Ishikawa (cell line): ENCODE measurements around the gene GFRA1.

Experiments
- CEBPB ChIP-seq: IDR thresholded peaks from 2 replicates; pipeline ENCODE4 v1.6.1; 2012
- CREB1 ChIP-seq: IDR thresholded peaks from 2 replicates; pipeline ENCODE4 v1.6.1; 2012; ENCODE audit warnings: low read depth
- EGR1 ChIP-seq: IDR thresholded peaks from 2 replicates; pipeline ENCODE4 v1.6.1; 2012
- EP300 ChIP-seq: IDR thresholded peaks from 2 replicates; pipeline ENCODE4 v1.6.1; 2012; ENCODE audit warnings: borderline replicate concordance
- FOXM1 ChIP-seq: IDR thresholded peaks from 2 replicates; pipeline ENCODE4 v1.6.1; 2012; ENCODE audit warnings: low read depth, borderline replicate concordance
- NFIC ChIP-seq: IDR thresholded peaks from 2 replicates; pipeline ENCODE4 v1.6.1; 2012
- RAD21 ChIP-seq: IDR thresholded peaks from 2 replicates; pipeline ENCODE4 v1.6.1; 2012; ENCODE audit warnings: low read depth
- TAF1 ChIP-seq: IDR thresholded peaks from 2 replicates; pipeline ENCODE4 v1.6.1; 2012; ENCODE audit warnings: low read depth, mild to moderate bottlenecking
- TCF12 ChIP-seq: IDR thresholded peaks from 2 replicates; pipeline ENCODE4 v1.6.1; 2012; ENCODE audit warnings: low read depth
- TEAD4 ChIP-seq: IDR thresholded peaks from 2 replicates; pipeline ENCODE4 v1.6.1; 2012
- YY1 ChIP-seq: IDR thresholded peaks from 2 replicates; pipeline ENCODE4 v1.6.1; 2012; ENCODE audit warnings: low read depth
- ZBTB7A ChIP-seq: IDR thresholded peaks from 2 replicates; pipeline ENCODE4 v1.6.1; 2012; ENCODE audit warnings: low read depth
- TF ChIP-seq, protein P1 (sequence below): IDR thresholded peaks from 2 replicates; pipeline ENCODE4 v1.6.1; 2012
- TF ChIP-seq, protein P2 (sequence below): IDR thresholded peaks from 2 replicates; pipeline ENCODE4 v1.6.1; 2012
- TF ChIP-seq, protein P3 (sequence below): IDR thresholded peaks from 2 replicates; pipeline ENCODE4 v1.6.1; 2012; ENCODE audit warnings: low read depth, mild to moderate bottlenecking

GFRA1 gene

DNA sequence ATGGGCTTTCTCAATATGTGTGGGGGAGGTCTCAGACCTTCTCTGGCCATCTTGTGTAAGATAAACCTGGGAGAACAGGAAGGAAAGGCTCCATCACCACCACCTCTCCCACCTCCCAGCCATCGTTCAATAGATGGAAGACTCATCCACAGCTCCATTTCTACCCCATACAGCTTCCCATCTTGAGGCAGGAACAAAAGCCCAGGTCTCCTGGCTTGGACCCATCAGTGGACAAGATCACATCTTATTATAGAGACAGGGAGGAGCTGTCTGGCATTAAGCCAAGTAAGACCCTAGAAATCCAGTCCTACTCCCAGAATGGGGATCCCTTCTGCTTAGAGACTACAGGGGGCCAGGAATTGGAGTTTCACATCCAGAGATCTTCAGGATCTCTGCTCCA, 150.3 kb downstream of the GFRA1 start:
- no peak for TF ChIP-seq RAD21
- no peak for TF ChIP-seq TEAD4
- TF ChIP-seq FOXM1 = no peak
- TF ChIP-seq YY1 = no peak
- TF ChIP-seq, protein P1, sequence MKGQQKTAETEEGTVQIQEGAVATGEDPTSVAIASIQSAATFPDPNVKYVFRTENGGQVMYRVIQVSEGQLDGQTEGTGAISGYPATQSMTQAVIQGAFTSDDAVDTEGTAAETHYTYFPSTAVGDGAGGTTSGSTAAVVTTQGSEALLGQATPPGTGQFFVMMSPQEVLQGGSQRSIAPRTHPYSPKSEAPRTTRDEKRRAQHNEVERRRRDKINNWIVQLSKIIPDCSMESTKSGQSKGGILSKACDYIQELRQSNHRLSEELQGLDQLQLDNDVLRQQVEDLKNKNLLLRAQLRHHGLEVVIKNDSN = no peak
- TF ChIP-seq TAF1 = no peak
- TF ChIP-seq CREB1 = no peak
- no peak for TF ChIP-seq TCF12
- TF ChIP-seq, protein P2, sequence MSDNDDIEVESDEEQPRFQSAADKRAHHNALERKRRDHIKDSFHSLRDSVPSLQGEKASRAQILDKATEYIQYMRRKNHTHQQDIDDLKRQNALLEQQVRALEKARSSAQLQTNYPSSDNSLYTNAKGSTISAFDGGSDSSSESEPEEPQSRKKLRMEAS = no peak
- no peak for TF ChIP-seq EGR1
- no peak for TF ChIP-seq ZBTB7A
- no peak for TF ChIP-seq CEBPB
- TF ChIP-seq NFIC = no peak
- TF ChIP-seq EP300 = no peak
- TF ChIP-seq, protein P3, sequence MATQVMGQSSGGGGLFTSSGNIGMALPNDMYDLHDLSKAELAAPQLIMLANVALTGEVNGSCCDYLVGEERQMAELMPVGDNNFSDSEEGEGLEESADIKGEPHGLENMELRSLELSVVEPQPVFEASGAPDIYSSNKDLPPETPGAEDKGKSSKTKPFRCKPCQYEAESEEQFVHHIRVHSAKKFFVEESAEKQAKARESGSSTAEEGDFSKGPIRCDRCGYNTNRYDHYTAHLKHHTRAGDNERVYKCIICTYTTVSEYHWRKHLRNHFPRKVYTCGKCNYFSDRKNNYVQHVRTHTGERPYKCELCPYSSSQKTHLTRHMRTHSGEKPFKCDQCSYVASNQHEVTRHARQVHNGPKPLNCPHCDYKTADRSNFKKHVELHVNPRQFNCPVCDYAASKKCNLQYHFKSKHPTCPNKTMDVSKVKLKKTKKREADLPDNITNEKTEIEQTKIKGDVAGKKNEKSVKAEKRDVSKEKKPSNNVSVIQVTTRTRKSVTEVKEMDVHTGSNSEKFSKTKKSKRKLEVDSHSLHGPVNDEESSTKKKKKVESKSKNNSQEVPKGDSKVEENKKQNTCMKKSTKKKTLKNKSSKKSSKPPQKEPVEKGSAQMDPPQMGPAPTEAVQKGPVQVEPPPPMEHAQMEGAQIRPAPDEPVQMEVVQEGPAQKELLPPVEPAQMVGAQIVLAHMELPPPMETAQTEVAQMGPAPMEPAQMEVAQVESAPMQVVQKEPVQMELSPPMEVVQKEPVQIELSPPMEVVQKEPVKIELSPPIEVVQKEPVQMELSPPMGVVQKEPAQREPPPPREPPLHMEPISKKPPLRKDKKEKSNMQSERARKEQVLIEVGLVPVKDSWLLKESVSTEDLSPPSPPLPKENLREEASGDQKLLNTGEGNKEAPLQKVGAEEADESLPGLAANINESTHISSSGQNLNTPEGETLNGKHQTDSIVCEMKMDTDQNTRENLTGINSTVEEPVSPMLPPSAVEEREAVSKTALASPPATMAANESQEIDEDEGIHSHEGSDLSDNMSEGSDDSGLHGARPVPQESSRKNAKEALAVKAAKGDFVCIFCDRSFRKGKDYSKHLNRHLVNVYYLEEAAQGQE = no peak

DNA sequence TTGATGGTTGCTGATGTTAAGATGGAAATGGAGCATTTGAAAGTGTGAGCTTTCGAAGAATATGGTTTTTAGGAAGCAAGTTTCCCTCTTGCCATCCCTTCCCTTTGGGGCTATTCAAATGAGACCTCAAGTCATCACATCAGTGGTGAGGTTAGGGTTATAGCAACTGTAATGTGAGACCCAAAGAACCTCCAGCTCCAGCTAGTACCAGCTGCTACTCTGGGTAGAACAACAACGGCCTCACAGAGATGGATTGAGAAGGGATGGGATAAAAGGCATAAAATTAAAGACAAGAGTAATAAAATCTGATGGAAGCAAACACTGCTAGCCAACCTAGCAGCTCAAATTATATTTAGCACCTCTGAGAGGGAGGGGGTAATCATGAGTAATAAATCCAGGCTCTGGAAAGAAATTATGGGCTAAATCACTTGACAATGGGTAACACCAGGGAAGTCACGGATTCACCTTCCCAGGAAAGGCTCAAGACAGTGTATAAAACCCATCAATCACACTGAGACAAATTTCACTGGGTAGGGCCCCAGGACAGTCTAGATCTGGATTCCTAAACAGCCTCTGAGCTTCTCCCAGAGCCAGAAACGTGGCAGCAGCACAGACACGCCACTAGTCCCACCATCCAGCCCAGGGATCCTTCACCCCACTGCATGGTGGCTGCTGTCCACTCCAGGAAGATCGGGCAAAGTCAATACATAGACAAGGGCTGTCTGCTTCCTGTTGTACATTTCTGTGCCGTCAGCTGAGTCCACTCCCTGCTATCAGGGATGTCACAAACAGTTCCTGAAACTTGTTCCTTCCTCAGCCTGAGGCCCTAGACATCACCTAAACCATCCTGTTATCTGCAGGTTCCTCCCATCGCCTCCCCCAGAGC, 151.1 kb downstream of the GFRA1 start:
- no peak for TF ChIP-seq TEAD4
- TF ChIP-seq, protein P2 = no peak
- TF ChIP-seq CREB1 = no peak
- no peak for TF ChIP-seq YY1
- TF ChIP-seq, protein P1 = no peak
- TF ChIP-seq, protein P3 = no peak
- no peak for TF ChIP-seq RAD21
- no peak for TF ChIP-seq NFIC
- TF ChIP-seq ZBTB7A = no peak
- no peak for TF ChIP-seq TCF12
- no peak for TF ChIP-seq FOXM1
- TF ChIP-seq CEBPB = no peak
- TF ChIP-seq EP300 = no peak
- no peak for TF ChIP-seq EGR1
- TF ChIP-seq TAF1 = no peak

DNA sequence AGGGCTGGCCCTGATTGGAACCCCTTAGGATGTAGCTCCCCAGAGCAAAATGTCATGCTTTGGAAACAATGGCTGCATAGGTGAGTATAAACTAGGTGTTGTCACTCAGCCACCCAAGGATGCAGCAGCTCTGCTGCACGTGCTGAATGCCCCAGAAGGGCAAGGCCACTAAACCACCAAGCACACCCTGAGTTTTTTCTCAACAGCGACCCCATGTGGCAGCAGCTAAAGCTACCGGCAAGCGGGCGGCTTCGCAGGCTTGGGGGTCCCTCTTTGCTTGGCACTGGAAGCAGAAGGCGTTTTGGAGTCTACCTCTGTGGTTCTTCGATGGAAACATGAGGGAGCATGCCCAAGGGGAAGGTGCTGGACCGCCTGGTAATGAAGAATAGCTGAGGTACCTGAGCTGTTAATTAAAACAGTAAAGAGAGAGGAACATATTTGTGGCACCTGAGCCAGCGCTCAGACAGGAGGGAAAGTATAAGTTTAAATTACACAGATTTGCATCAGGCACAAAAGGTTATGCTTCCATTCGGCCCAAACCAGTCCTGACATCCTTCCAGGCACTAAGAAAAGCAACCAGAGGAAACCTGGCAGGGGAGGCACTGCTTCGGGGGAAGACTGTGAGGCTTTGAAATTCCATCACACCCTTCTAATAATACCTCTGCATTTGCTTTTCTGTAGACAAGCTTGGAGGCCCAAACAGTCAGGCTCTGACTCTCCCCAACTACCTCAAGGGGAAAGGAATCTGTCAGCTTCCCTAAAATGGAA, 152.1 kb downstream of the GFRA1 start:
- TF ChIP-seq TAF1 = no peak
- TF ChIP-seq EP300 = no peak
- TF ChIP-seq RAD21 = peak; percentile 35; the same call in 1 of the 2 replicates

DNA sequence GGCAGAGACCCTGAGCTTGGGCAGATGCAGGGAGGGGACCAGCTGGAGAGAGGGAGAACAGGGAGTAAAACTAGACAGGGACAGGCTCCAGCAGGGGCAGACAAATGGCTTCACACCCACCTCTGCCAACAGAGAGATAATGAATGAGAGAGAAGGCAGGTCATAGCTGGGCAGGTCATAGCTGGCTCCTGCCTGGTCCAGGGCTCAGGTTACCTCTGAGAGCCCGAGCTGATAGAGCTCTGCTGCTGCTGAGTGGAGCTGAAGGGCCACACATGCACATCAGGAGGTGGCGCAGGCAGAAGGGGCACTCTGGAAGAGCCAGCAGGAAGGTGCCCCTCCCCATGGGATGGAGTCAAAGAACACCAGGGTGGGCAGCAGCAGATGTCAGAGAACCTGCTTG, 154.2 kb downstream of the GFRA1 start:
- TF ChIP-seq NFIC (no peak), CEBPB (no peak), ZBTB7A (no peak), YY1 (no peak), FOXM1 (no peak), EP300 (no peak), CREB1 (no peak)
- TF ChIP-seq, protein P1 = no peak
- TF ChIP-seq, protein P2 = no peak

DNA sequence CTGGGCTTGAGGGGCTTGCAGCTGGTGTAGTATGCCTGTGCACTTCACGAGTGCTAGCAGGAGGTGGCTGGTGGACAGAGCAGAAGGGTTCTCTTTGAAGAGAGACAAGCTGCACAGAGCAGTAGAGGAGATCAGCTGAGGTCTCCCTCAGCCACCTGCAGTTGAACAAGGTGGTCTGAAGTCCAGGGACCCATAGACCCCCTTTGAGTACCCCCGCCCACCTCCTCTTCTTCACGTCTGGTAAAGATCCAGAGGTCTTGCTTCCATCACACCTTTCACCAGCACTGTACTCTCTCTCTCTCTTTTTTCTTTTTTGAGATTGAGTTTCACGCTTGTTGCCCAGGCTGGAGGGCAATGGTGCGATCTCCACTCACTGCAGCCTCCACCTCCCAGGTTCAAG, 157.2 kb downstream of the GFRA1 start:
- TF ChIP-seq RAD21 (no peak), CREB1 (no peak), ZBTB7A (no peak), TCF12 (no peak), FOXM1 (no peak)
